ENCODE results near the gene ZC3H7A. TPM values are rescaled to one million over a fixed set of nuclear protein-coding genes. Genes with fewer than 3 reads are reported as not detected.

ZC3H7A gene
- total and polyA plus RNA-seq, 2 experiments from 2014 or later, result 44.7 to 55.5 TPM

GRCh38 chr16:11841026-11841425 is 44.0 kb upstream of the ZC3H7A start:
- Histone ChIP-seq H3K27ac (no peak overlapping the region), H3K36me3 (peaks cover 70% of the 10 kb centered on the region), H3K4me3 (no peak overlapping the region), H3K27me3 (no peaks in the 10 kb centered on the region), H3K4me1 (ENCODE audit: low read depth) (peaks cover 4% of the 10 kb centered on the region), H3K9me3 (ENCODE audit: low read depth) (no peaks in the 10 kb centered on the region)
- no peak for TF ChIP-seq CTCF (IDR thresholded peaks at IDR 0.05; ENCODE audit: low read depth, low read length)
- no peak for DNase-seq (ENCODE audit: low read depth in 1 of 2, low spot score in 1 of 2)

GRCh38 chr16:11836650-11837244 is 39.7 kb upstream of the ZC3H7A start:
- peak in 1 of 2 donors; percentile 68 for DNase-seq (ENCODE audit: low read depth in 1 of 2, low spot score in 1 of 2)

GRCh38 chr16:11835891-11836649 is 39.0 kb upstream of the ZC3H7A start:
- peaks cover 6% of the 10 kb centered on the region for H3K4me1 ChIP-seq (ENCODE audit: low read depth)
- H3K36me3 ChIP-seq, result peaks cover 32% of the 10 kb centered on the region
- H3K27me3 ChIP-seq, result no peaks in the 10 kb centered on the region
- H3K27ac ChIP-seq, result peak overlapping the region; percentile 91
- no peak overlapping the region for H3K4me3 ChIP-seq
- DNase-seq (ENCODE audit: low read depth in 1 of 2, low spot score in 1 of 2), result peak; percentile 42 to 71
- H3K9me3 ChIP-seq (ENCODE audit: low read depth), result no peaks in the 10 kb centered on the region
- TF ChIP-seq CTCF (IDR thresholded peaks at IDR 0.05; ENCODE audit: low read depth, low read length), result no peak

More at GRCh38 chr16:11836650-11837244, 39.7 kb upstream of the ZC3H7A start:
- peak overlapping the region; percentile 91 for H3K27ac ChIP-seq
- no peaks in the 10 kb centered on the region for H3K9me3 ChIP-seq (ENCODE audit: low read depth)
- H3K4me1 ChIP-seq (ENCODE audit: low read depth), result peaks cover 6% of the 10 kb centered on the region
- H3K4me3 ChIP-seq, result no peak overlapping the region
- H3K36me3 ChIP-seq, result peaks cover 39% of the 10 kb centered on the region
- TF ChIP-seq CTCF (IDR thresholded peaks at IDR 0.05; ENCODE audit: low read depth, low read length), result no peak
- no peaks in the 10 kb centered on the region for H3K27me3 ChIP-seq

- no peak for DNase-seq (ENCODE audit: low read depth in 1 of 2, low spot score in 1 of 2)
- H3K27ac ChIP-seq, result peak overlapping the region; percentile 91
- H3K4me3 ChIP-seq, result no peak overlapping the region
- no peaks in the 10 kb centered on the region for H3K9me3 ChIP-seq (ENCODE audit: low read depth)
- H3K4me1 ChIP-seq (ENCODE audit: low read depth), result peaks cover 6% of the 10 kb centered on the region
- peaks cover 27% of the 10 kb centered on the region for H3K36me3 ChIP-seq
- H3K27me3 ChIP-seq, result no peaks in the 10 kb centered on the region
- no peak for TF ChIP-seq CTCF (IDR thresholded peaks at IDR 0.05; ENCODE audit: low read depth, low read length)
These were observed 38.3 kb upstream of the ZC3H7A start for GRCh38 chr16:11835309-11835708.

- TF ChIP-seq CTCF (IDR thresholded peaks at IDR 0.05; ENCODE audit: low read depth, low read length), result no peak
- H3K27ac ChIP-seq, result no peak overlapping the region
These were observed 37.1 kb upstream of the ZC3H7A start for GRCh38 chr16:11833951-11834695.

More at GRCh38 chr16:11833951-11834695, 37.1 kb upstream of the ZC3H7A start:
- H3K27me3 ChIP-seq, result no peaks in the 10 kb centered on the region
- peaks cover 6% of the 10 kb centered on the region for H3K4me1 ChIP-seq (ENCODE audit: low read depth)
- H3K36me3 ChIP-seq, result peaks cover 17% of the 10 kb centered on the region
- no peak overlapping the region for H3K4me3 ChIP-seq
- DNase-seq (ENCODE audit: low read depth in 1 of 2, low spot score in 1 of 2), result peak in 1 of 2 donors; percentile 85
- H3K9me3 ChIP-seq (ENCODE audit: low read depth), result no peaks in the 10 kb centered on the region
